NCI-H345 treated with DMSO at 0.1 percent for 48 hours (cell line): ENCODE results near the gene CCDC88B.

Source experiments
- DNase-seq: peaks from one replicate; lab custom pipeline; 2025; ENCODE audit not compliant: unreplicated experiment; lab: John Stamatoyannopoulos, UW

CCDC88B gene

DNA sequence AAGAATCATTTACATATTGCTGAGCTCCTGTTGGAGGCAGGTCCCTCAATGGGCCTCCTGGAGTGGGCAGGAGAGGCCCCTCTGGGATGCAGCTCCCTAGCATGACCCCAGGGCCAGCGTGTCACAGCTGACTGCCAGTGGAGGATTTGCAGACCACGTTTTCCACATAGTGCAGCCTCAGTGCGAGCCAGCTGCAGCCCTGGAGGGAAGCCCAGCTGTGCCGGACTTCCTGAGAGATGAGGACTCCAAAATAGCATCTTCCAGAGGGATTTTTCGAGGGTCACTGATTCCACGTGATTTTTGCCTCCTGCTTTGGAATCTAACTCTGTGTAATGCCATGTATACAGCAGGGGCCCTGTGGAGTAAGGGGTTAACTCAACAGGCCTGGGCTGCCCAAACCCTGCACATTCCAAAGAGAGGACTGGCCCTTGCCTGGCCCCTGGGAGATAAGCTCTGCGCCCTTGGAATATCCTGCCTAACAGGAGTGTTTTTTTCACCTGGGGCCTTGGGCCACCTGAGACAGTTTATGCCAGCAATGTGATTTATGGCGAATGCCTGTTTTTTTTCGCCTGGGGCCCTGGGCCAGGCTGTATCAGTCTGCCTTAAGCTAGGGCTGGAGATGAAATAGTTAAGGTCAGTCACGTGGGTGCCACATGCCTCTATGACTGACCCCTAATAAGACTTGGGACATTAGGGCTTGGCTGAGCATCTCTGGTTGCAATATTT lies 66.4 kb downstream of the CCDC88B start:
- DNase-seq: no peak
